A549 (cell line): ENCODE data around the gene TRIO. TPM values are rescaled to one million over a fixed set of nuclear protein-coding genes. Genes with fewer than 3 reads are reported as not detected.

Experiments
- ATAC-seq, 2 experiments: fragments of 200-7000 bp in 1 of 2; fragments of >200 bp in 1 of 2; cut with Nextera tagmentation in 1 of 2; cut with Tn5 transposase in 1 of 2; 3 replicates each; pipeline versions ENCODE4 v1.8.0 to v1.9.1; 2018 to 2020; ENCODE audit warnings: mild to moderate bottlenecking in 1 of 2, moderate library complexity in 1 of 2
- CTCF ChIA-PET: fragments of 300-600 bp; sonication (Branson Sonifier 250); formaldehyde crosslinking; extraction: SDS; loops from one replicate; lab custom pipeline; 2021; ENCODE audit warnings: antibody characterized with exemption, inconsistent platforms; lab: Yijun Ruan, JAX
- POLR2A ChIA-PET: fragments of 350-600 bp; formaldehyde crosslinking; extraction: SDS; loops from one replicate; lab custom pipeline; 2021; ENCODE audit warnings: antibody characterized with exemption, inconsistent platforms; lab: Yijun Ruan, JAX
- DNase-seq, 2 experiments: peaks; one replicate each; pipeline versions ENCODE4 v3.0.0 to v3.0.0-alpha.2; 2011 to 2016; ENCODE audit warnings: low read depth in 1 of 2, low spot score in 1 of 2
- FAIRE-seq: peaks from 2 replicates; lab custom pipeline; 2011; peaks lifted over from hg19 to GRCh38; lab: Jason Lieb, UNC
- H3K27ac ChIP-seq, 2 experiments: fragments of >200 bp; sonication (Bioruptor Twin); formaldehyde crosslinking; 3 replicates each; pipeline ENCODE4 v1.5.1; 2016 to 2017
- H3K4me1 ChIP-seq: fragments of >200 bp; sonication (Bioruptor Twin); formaldehyde crosslinking; 3 replicates; pipeline ENCODE4 v1.6.1; 2016
- H3K4me2 ChIP-seq: fragments of >200 bp; sonication (Bioruptor Twin); formaldehyde crosslinking; 3 replicates; pipeline ENCODE4 v1.6.1; 2016
- H3K4me3 ChIP-seq: fragments of >200 bp; sonication (Bioruptor Twin); formaldehyde crosslinking; 3 replicates; pipeline ENCODE4 v1.5.1; 2016
- H3K9me3 ChIP-seq: fragments of >200 bp; sonication (Bioruptor Twin); formaldehyde crosslinking; 3 replicates; pipeline ENCODE4 v1.6.1; 2016
- BCL3 ChIP-seq: fragments of >200 bp; sonication (Bioruptor Twin); formaldehyde crosslinking; IDR thresholded peaks from 3 replicates; pipeline ENCODE4 v1.6.1; 2016
- BHLHE40 ChIP-seq: IDR thresholded peaks from 2 replicates; pipeline ENCODE4 v1.6.1; 2012; ENCODE audit warnings: low read depth, low read length, inconsistent platforms
- CBX8 ChIP-seq: fragments of 200-600 bp; sonication (generic); IDR thresholded peaks from 2 replicates; pipeline ENCODE4 v1.6.1; 2016
- ELK1 ChIP-seq: fragments of 150-350 bp; IDR thresholded peaks from 2 replicates; pipeline ENCODE4 v1.6.1; 2014; ENCODE audit warnings: low read depth, mild to moderate bottlenecking, low read length
- GATA3 ChIP-seq: IDR thresholded peaks from 2 replicates; pipeline ENCODE4 v1.6.1; 2012; ENCODE audit warnings: borderline replicate concordance
- HOXA7 ChIP-seq: fragments of 250-450 bp; sonication (Bioruptor Pico); IDR thresholded peaks from 2 replicates; pipeline ENCODE4 v1.5.0; 2020; ENCODE audit warnings: mild to moderate bottlenecking, moderate library complexity
- HOXB5 ChIP-seq: fragments of 250-450 bp; sonication (Bioruptor Pico); IDR thresholded peaks from 2 replicates; pipeline ENCODE4 v1.5.0; 2020; ENCODE audit warnings: mild to moderate bottlenecking, moderate library complexity
- MAFK ChIP-seq: fragments of 450-650 bp; IDR thresholded peaks from 2 replicates; pipeline ENCODE4 v1.6.1; 2014; ENCODE audit not compliant: partially characterized antibody
- NFE2L2 ChIP-seq: fragments of 150-350 bp; conservative IDR thresholded peaks from 2 replicates; pipeline ENCODE4 v1.6.1; 2014; ENCODE audit warnings: low read length
- NR3C1 ChIP-seq: fragments of >200 bp; sonication (Bioruptor Twin); formaldehyde crosslinking; IDR thresholded peaks from 3 replicates; pipeline ENCODE4 v1.6.1; 2017
- POLR2A ChIP-seq: IDR thresholded peaks from 2 replicates; pipeline ENCODE4 v1.6.1; 2012; ENCODE audit warnings: mild to moderate bottlenecking, low read length
- POLR2AphosphoS2 ChIP-seq: conservative IDR thresholded peaks from 2 replicates; pipeline ENCODE4 v1.6.1; 2012; ENCODE audit warnings: low read length, improper control_type of control experiment, inconsistent platforms
- RAD21 ChIP-seq, 2 experiments: fragments of >200 bp in 1 of 2; sonication (Bioruptor Twin) in 1 of 2; formaldehyde crosslinking in 1 of 2; IDR thresholded peaks in 1 of 2; conservative IDR thresholded peaks in 1 of 2; 2 replicates in 1 of 2; 3 replicates in 1 of 2; pipeline ENCODE4 v1.6.1; 2012 to 2018; ENCODE audit warnings: inconsistent platforms in 1 of 2
- RARB ChIP-seq: fragments of 250-450 bp; sonication (Bioruptor Pico); IDR thresholded peaks from 2 replicates; pipeline ENCODE4 v1.8.0; 2021; ENCODE audit warnings: mild to moderate bottlenecking, moderate library complexity
- SREBF2 ChIP-seq: fragments of 450-650 bp; IDR thresholded peaks from 2 replicates; pipeline ENCODE4 v1.6.1; 2014; ENCODE audit warnings: mild to moderate bottlenecking, moderate library complexity
- TFCP2L1 ChIP-seq: fragments of 250-450 bp; sonication (Bioruptor Pico); IDR thresholded peaks from 2 replicates; pipeline ENCODE4 v1.5.0; 2021; ENCODE audit warnings: mild to moderate bottlenecking
- ZFP36 ChIP-seq: fragments of 450-650 bp; IDR thresholded peaks from 2 replicates; pipeline ENCODE4 v1.6.1; 2014; ENCODE audit warnings: borderline replicate concordance; ENCODE audit not compliant: partially characterized antibody
- ZNF302 ChIP-seq: fragments of 250-450 bp; sonication (Bioruptor Pico); IDR thresholded peaks from 2 replicates; pipeline ENCODE4 v1.9.0; 2021; ENCODE audit warnings: inconsistent platforms, mild to moderate bottlenecking, moderate library complexity
- WGBS: methylation state at CpG from one replicate; pipeline ENCODE4 v1.1.6; 2017; ENCODE audit errors: missing lambda C conversion rate; 5-methylcytosine and 5-hydroxymethylcytosine counted together
- polyA plus RNA-seq, 4 experiments: library from polyadenylated mRNA; depleted of rRNA in 3 of 4; stranded (reverse); fragments of >200 nt; fragmentation: RNase III in 1 of 4; extraction: RNeasy Plus Mini Kit Qiagen cat#74134 plus additional on column Dnase treatment in 1 of 4; gene quantifications; 2 replicates in 3 of 4; 3 replicates in 1 of 4; pipeline ENCODE4 v1.2.3, GENCODE V29; 2011 to 2017
- TF ChIP-seq, protein P1 (sequence below): fragments of 200-600 bp; sonication (generic); IDR thresholded peaks from 2 replicates; pipeline ENCODE4 v1.6.1; 2016; ENCODE audit warnings: antibody characterized with exemption, mild to moderate bottlenecking, moderate library complexity
- TF ChIP-seq, protein P2 (sequence below): IDR thresholded peaks from 2 replicates; pipeline ENCODE4 v1.6.1; 2012
- TF ChIP-seq, protein P3 (sequence below): IDR thresholded peaks from 2 replicates; pipeline ENCODE4 v1.6.1; 2012; ENCODE audit warnings: low read depth, borderline replicate concordance
- TF ChIP-seq, protein P4 (sequence below): fragments of >200 bp; sonication (Bioruptor Twin); formaldehyde crosslinking; IDR thresholded peaks from 3 replicates; pipeline ENCODE4 v1.5.1; 2016

Gene TRIO
- polyA plus RNA-seq, 2 of the 4 experiments (the other 2 are of a cell fraction): 47.5 to 79.0 TPM

DNA sequence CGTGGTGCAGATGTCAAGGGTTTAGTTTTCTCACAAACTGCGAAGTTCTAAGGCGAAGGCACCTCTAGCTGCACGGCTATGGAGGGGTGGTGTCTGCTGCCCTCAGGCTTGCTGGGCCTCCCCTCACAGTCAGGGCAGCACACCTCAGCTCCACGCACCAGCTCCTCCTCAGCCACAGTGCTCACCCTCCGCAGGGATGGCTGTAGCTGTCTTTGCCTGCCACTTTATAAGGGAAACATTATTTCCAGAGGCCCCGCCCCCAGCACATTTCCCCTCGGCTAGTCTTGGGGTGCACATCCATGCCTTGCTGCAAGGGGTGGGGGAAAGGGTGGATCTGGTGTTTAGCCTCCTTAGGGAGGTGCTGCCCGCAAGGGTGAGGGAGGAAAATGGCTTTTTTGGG, 154.6 kb downstream of the TRIO start (continued):
- TF ChIP-seq POLR2AphosphoS2: no peak

- Histone ChIP-seq H3K27ac (no peak overlapping the region), H3K9me3 (no peaks in the 10 kb centered on the region), H3K4me3 (no peak overlapping the region)
- 84% methylated on average over 3 of the region's 3 CpGs for WGBS
- ATAC-seq (no peak), DNase-seq (no peak), FAIRE-seq (no peak)
- TF ChIP-seq BCL3 (no peak), NFE2L2 (no peak), HOXB5 (CRISPR knock-in tag) (no peak), HOXA7 (CRISPR knock-in tag) (no peak), ZFP36 (no peak), RAD21 (conservative IDR thresholded peaks at IDR 0.05 in 1 of 2, IDR thresholded peaks at IDR 0.05 in 1 of 2) (no peak), ZNF302 (CRISPR knock-in tag) (no peak), CBX8 (no peak), GATA3 (no peak), NR3C1 (no peak)
- TF ChIP-seq, protein P1, sequence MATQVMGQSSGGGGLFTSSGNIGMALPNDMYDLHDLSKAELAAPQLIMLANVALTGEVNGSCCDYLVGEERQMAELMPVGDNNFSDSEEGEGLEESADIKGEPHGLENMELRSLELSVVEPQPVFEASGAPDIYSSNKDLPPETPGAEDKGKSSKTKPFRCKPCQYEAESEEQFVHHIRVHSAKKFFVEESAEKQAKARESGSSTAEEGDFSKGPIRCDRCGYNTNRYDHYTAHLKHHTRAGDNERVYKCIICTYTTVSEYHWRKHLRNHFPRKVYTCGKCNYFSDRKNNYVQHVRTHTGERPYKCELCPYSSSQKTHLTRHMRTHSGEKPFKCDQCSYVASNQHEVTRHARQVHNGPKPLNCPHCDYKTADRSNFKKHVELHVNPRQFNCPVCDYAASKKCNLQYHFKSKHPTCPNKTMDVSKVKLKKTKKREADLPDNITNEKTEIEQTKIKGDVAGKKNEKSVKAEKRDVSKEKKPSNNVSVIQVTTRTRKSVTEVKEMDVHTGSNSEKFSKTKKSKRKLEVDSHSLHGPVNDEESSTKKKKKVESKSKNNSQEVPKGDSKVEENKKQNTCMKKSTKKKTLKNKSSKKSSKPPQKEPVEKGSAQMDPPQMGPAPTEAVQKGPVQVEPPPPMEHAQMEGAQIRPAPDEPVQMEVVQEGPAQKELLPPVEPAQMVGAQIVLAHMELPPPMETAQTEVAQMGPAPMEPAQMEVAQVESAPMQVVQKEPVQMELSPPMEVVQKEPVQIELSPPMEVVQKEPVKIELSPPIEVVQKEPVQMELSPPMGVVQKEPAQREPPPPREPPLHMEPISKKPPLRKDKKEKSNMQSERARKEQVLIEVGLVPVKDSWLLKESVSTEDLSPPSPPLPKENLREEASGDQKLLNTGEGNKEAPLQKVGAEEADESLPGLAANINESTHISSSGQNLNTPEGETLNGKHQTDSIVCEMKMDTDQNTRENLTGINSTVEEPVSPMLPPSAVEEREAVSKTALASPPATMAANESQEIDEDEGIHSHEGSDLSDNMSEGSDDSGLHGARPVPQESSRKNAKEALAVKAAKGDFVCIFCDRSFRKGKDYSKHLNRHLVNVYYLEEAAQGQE: no peak
- TF ChIP-seq, all 56 proteins: peak for 0
- POLR2A ChIA-PET: no interaction called here
- Histone ChIP-seq H3K4me1 (peaks cover 20% of the 10 kb centered on the region), H3K4me2 (no peak overlapping the region)
- CTCF ChIA-PET: interaction anchor here (0.7 to 1.2 kb wide), 3 partner anchors 196 to 321 kb away, joined by 3 to 6 read pairs (median 3); no protein-coding TSS in a partner anchor
Observed at GRCh38 chr5:14298126-14298847, 155.1 kb downstream of the TRIO start.

GRCh38 chr5:14299666-14300065, 156.5 kb downstream of the TRIO start:
- DNase-seq (no peak), FAIRE-seq (no peak), ATAC-seq (no peak)
- Histone ChIP-seq H3K9me3 (no peaks in the 10 kb centered on the region), H3K4me1 (peaks cover 20% of the 10 kb centered on the region), H3K4me3 (no peak overlapping the region), H3K4me2 (no peak overlapping the region), H3K27ac (no peak overlapping the region)
- CTCF ChIA-PET: interaction anchor here (1.4 kb wide), 1 partner anchor 22 kb away, joined by 3 read pairs; no protein-coding TSS in a partner anchor
- 85% methylated on average over 4 of the region's 4 CpGs for WGBS
- POLR2A ChIA-PET: no interaction called here
- no peak for TF ChIP-seq ZNF302 (CRISPR knock-in tag)
- TF ChIP-seq BHLHE40: no peak
- no peak for TF ChIP-seq TFCP2L1 (CRISPR knock-in tag)
- no peak for TF ChIP-seq SREBF2
- TF ChIP-seq, protein P2, sequence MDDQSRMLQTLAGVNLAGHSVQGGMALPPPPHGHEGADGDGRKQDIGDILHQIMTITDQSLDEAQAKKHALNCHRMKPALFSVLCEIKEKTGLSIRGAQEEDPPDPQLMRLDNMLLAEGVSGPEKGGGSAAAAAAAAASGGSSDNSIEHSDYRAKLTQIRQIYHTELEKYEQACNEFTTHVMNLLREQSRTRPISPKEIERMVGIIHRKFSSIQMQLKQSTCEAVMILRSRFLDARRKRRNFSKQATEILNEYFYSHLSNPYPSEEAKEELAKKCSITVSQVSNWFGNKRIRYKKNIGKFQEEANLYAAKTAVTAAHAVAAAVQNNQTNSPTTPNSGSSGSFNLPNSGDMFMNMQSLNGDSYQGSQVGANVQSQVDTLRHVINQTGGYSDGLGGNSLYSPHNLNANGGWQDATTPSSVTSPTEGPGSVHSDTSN: no peak
- no peak for TF ChIP-seq ELK1
- TF ChIP-seq GATA3: no peak
- TF ChIP-seq RARB (CRISPR knock-in tag): no peak
- TF ChIP-seq, protein P3, sequence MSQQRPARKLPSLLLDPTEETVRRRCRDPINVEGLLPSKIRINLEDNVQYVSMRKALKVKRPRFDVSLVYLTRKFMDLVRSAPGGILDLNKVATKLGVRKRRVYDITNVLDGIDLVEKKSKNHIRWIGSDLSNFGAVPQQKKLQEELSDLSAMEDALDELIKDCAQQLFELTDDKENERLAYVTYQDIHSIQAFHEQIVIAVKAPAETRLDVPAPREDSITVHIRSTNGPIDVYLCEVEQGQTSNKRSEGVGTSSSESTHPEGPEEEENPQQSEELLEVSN: no peak
- no peak for TF ChIP-seq POLR2A
- no peak for TF ChIP-seq MAFK
- TF ChIP-seq, protein P4, sequence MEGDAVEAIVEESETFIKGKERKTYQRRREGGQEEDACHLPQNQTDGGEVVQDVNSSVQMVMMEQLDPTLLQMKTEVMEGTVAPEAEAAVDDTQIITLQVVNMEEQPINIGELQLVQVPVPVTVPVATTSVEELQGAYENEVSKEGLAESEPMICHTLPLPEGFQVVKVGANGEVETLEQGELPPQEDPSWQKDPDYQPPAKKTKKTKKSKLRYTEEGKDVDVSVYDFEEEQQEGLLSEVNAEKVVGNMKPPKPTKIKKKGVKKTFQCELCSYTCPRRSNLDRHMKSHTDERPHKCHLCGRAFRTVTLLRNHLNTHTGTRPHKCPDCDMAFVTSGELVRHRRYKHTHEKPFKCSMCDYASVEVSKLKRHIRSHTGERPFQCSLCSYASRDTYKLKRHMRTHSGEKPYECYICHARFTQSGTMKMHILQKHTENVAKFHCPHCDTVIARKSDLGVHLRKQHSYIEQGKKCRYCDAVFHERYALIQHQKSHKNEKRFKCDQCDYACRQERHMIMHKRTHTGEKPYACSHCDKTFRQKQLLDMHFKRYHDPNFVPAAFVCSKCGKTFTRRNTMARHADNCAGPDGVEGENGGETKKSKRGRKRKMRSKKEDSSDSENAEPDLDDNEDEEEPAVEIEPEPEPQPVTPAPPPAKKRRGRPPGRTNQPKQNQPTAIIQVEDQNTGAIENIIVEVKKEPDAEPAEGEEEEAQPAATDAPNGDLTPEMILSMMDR: no peak
